Spinal cord (tissue), 10 donors: ENCODE measurements around the gene GLUD1. TPM values are rescaled to one million over a fixed set of nuclear protein-coding genes. Genes with fewer than 3 reads are reported as not detected.
"Not testable (repeated sequence)": the region's sequence is repeated elsewhere in the genome, so short reads cannot be mapped to it uniquely, and the experiment has no call there.

ENCODE experiments used
- DNase-seq, 6 donors: peaks; one replicate each; pipeline versions ENCODE4 v3.0.0 to v3.0.0-alpha.2; 2013 to 2015; ENCODE audit warnings: low spot score in 6 of 6, low read depth in 4 of 6
- H3K27ac ChIP-seq: one replicate; pipeline ENCODE4 v1.5.1; 2013; ENCODE audit warnings: low read depth, low read length, control low read depth
- H3K27me3 ChIP-seq: one replicate; pipeline ENCODE4 v1.6.1; 2013; ENCODE audit warnings: low read length; ENCODE audit not compliant: control insufficient read depth, insufficient read depth
- H3K36me3 ChIP-seq: one replicate; pipeline ENCODE4 v1.6.1; 2013; ENCODE audit warnings: low read length; ENCODE audit not compliant: control insufficient read depth, insufficient read depth
- H3K4me1 ChIP-seq: one replicate; pipeline ENCODE4 v1.6.1; 2013; ENCODE audit warnings: low read length; ENCODE audit not compliant: control insufficient read depth, insufficient read depth
- H3K4me3 ChIP-seq: one replicate; pipeline ENCODE4 v1.5.1; 2013; ENCODE audit warnings: low read depth, low read length, control low read depth
- H3K9me3 ChIP-seq: one replicate; pipeline ENCODE4 v1.6.1; 2013; ENCODE audit warnings: low read length; ENCODE audit not compliant: control insufficient read depth, insufficient read depth
- WGBS: methylation state at CpG from one replicate; pipeline ENCODE4 v1.1.5; 2013; ENCODE audit warnings: missing lambda C conversion rate; ENCODE audit not compliant: insufficient coverage; 5-methylcytosine and 5-hydroxymethylcytosine counted together
- polyA plus RNA-seq, 2 donors: library from polyadenylated mRNA; unstranded; fragments of 120-200 nt; gene quantifications; one replicate each; pipeline ENCODE4 v1.2.1, GENCODE V29; 2013; ENCODE audit not compliant: insufficient read length in 2 of 2
- total RNA-seq, 2 donors: library from RNA; depleted of rRNA in 1 of 2; stranded (reverse); fragments of 120-200 nt in 1 of 2; fragments of >200 nt in 1 of 2; gene quantifications; one replicate each; pipeline versions ENCODE4 v1.2.3 to v1.2.4, GENCODE V29; 2013 to 2014
- donor health status: healthy.

Gene GLUD1
- total and polyA plus RNA-seq, 4 donors: 324 to 591 (median 496) TPM

DNA sequence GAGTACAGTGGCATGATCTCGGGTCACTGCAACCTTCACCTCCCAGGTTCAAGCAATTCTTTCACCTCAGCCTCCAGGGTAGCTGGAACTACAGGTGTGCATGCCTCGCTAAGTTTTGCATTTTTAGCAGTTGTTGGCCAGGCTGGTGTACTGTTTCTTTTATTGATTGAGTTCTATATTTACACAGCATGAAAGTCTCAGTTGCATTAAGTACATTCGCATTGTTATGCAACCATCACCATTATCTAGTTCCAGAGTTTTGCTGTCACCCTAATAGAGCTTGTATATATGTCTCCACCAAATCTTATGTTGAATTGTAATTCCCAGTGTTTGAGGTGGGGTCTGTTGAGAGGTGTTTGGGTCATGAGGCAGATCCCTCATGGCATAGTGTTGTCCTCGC is 28.7 kb upstream of the GLUD1 start:
- not testable (repeated sequence) for H3K4me1 ChIP-seq, H3K27ac ChIP-seq, H3K36me3 ChIP-seq, DNase-seq, H3K9me3 ChIP-seq, H3K4me3 ChIP-seq, H3K27me3 ChIP-seq
- WGBS: no CpG with 5 or more reads among the region's 4 CpGs

DNA sequence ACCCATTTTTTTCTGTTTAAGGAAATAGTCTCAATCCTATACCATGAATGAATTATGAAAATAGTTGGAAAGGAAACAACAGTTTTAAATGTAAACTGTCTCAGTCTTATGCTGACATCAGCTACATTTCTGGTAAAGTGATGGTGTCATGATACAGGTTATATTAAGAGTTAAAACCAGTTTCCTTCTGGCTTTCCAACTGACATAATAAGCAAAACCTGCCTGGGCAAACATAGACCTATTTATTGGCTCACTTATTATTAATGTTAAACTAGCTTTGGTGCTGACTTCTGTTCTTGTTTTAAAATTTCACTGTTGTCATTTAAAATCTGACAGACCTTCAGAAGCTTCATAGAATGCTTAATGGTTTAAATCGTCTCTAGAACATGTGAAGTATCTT is 24.4 kb upstream of the GLUD1 start:
- no CpG with 5 or more reads among the region's 1 CpG for WGBS
- not testable (repeated sequence) for H3K27me3 ChIP-seq, DNase-seq, H3K4me1 ChIP-seq, H3K4me3 ChIP-seq, H3K9me3 ChIP-seq, H3K27ac ChIP-seq, H3K36me3 ChIP-seq

GRCh38 chr10:87118122-87118521 is 23.5 kb upstream of the GLUD1 start:
- not testable (repeated sequence) for H3K36me3 ChIP-seq, DNase-seq, H3K4me3 ChIP-seq, H3K4me1 ChIP-seq, H3K27ac ChIP-seq, H3K27me3 ChIP-seq, H3K9me3 ChIP-seq
- no CpG with 5 or more reads among the region's 1 CpG for WGBS

GRCh38 chr10:87105446-87106124 is 10.9 kb upstream of the GLUD1 start:
- H3K4me3 ChIP-seq: no peak overlapping the region
- WGBS: 75% methylated on average over 4 of the region's 7 CpGs
- no peaks in the 10 kb centered on the region for H3K9me3 ChIP-seq
- peaks cover 16% of the 10 kb centered on the region for H3K36me3 ChIP-seq
- no peak overlapping the region for H3K27ac ChIP-seq
- no peak for DNase-seq
- H3K27me3 ChIP-seq: no peaks in the 10 kb centered on the region
- H3K4me1 ChIP-seq: no peaks in the 10 kb centered on the region

- not testable (repeated sequence) for H3K9me3 ChIP-seq, H3K27ac ChIP-seq, H3K27me3 ChIP-seq, DNase-seq, H3K4me3 ChIP-seq, H3K4me1 ChIP-seq
- peaks cover 16% of the 10 kb centered on the region for H3K36me3 ChIP-seq
- WGBS: 86% methylated on average over 6 of the region's 8 CpGs
These were observed 10.1 kb upstream of the GLUD1 start for GRCh38 chr10:87104727-87105126.

- no CpG with 5 or more reads among the region's 2 CpGs for WGBS
These were observed 7.4 kb upstream of the GLUD1 start for GRCh38 chr10:87101996-87102395.

GRCh38 chr10:87095236-87095945 is 748 bp upstream of the GLUD1 start:
- under 1% methylated on average over 57 of the region's 60 CpGs for WGBS
- H3K27me3 ChIP-seq: no peaks in the 10 kb centered on the region
- H3K4me3 ChIP-seq: peak overlapping the region; percentile 55
- DNase-seq: peak in 4 of 6 donors; percentile 51 to 90 (median 76)
- H3K9me3 ChIP-seq: no peaks in the 10 kb centered on the region
- peaks cover 11% of the 10 kb centered on the region for H3K4me1 ChIP-seq
- peak overlapping the region; percentile 86 for H3K27ac ChIP-seq
- peaks cover 4% of the 10 kb centered on the region for H3K36me3 ChIP-seq

More at GRCh38 chr10:87101996-87102395, 7.4 kb upstream of the GLUD1 start:
- Histone ChIP-seq H3K27me3 (no peaks in the 10 kb centered on the region), H3K4me1 (no peaks in the 10 kb centered on the region), H3K4me3 (no peak overlapping the region), H3K36me3 (peaks cover 10% of the 10 kb centered on the region), H3K27ac (no peak overlapping the region), H3K9me3 (no peaks in the 10 kb centered on the region)
- no peak for DNase-seq

GRCh38 chr10:87093632-87094372 is 841 bp downstream of the GLUD1 start:
- DNase-seq: peak in 3 of 6 donors; percentile 43 to 81 (median 71)
- peaks cover 11% of the 10 kb centered on the region for H3K4me1 ChIP-seq

DNA sequence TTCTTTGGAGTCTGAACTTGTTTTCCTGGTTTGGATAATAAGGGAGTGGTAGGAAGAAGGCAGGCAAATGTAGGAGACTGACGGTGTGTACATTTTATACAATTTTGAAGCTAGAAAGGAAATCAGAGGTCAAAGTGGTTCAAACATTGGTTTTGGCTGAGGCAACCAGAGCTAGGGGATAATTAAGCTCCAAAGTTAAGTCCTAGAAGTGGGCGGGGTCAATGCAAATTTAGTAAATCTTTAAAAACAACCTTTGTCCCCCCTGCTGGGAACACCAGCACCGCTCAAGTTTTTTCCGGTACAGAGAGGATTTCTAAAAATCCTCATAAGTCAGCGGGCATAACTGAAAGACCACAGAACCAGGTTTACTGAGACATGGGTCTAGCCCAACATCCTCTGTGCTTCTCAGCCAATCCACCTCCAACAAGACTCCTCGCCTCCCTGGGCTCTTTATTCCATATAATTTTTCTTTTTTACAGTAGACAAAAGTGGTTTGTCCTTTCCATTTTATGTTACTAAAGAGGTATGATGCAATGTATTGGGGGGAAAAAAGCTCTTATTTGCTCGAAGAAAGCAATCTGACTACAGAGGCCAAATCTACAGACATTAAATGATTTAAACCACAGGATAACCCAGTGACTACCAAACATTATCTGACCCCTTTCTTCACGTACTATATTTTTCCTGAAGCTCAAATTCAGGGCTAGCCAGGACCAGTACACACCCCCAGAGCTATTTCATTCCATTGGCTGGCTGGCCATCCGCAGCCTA is 1.6 kb downstream of the GLUD1 start:
- Histone ChIP-seq H3K4me1 (peaks cover 11% of the 10 kb centered on the region), H3K4me3 (peak overlapping the region; percentile 80), H3K36me3 (no peaks in the 10 kb centered on the region), H3K27me3 (no peaks in the 10 kb centered on the region), H3K9me3 (no peaks in the 10 kb centered on the region), H3K27ac (peak overlapping the region; percentile 87)
- DNase-seq: peak in 2 of 6 donors; percentile 56 to 59
- WGBS: 0% methylated on average over 4 of the region's 9 CpGs

More at GRCh38 chr10:87093632-87094372, 841 bp downstream of the GLUD1 start:
- peaks cover 2% of the 10 kb centered on the region for H3K36me3 ChIP-seq
- peak overlapping the region; percentile 80 for H3K4me3 ChIP-seq
- no peaks in the 10 kb centered on the region for H3K9me3 ChIP-seq
- peak overlapping the region; percentile 87 for H3K27ac ChIP-seq
- H3K27me3 ChIP-seq: no peaks in the 10 kb centered on the region
- 0% methylated on average over 28 of the region's 39 CpGs for WGBS
